SU-DHL-6 (cell line): ENCODE data around the gene RFK.

Experiments used
- H2AFZ ChIP-seq: fragments of 200-600 bp; sonication (generic); 2 replicates; pipeline ENCODE4 v1.6.1; 2014; ENCODE audit warnings: low read depth, mild to moderate bottlenecking, moderate library complexity, mixed read lengths, antibody characterized with exemption, low read length; ENCODE audit not compliant: severe bottlenecking
- H3F3A ChIP-seq: fragments of 200-600 bp; shearing (Covaris generic); 2 replicates; pipeline ENCODE4 v1.6.0; 2016; ENCODE audit warnings: antibody characterized with exemption, mild to moderate bottlenecking; ENCODE audit not compliant: insufficient read depth
- H3K27ac ChIP-seq: fragments of 200-600 bp; sonication (generic); 2 replicates; pipeline ENCODE4 v1.5.1; 2016; ENCODE audit warnings: low read depth, mild to moderate bottlenecking, low read length, moderate library complexity, mixed read lengths
- H3K27me3 ChIP-seq: fragments of 200-600 bp; sonication (generic), shearing (Covaris generic); 2 replicates; pipeline ENCODE4 v1.6.0; 2014; ENCODE audit warnings: mild to moderate bottlenecking, low read length
- H3K36me3 ChIP-seq: fragments of 200-600 bp; sonication (generic); 2 replicates; pipeline ENCODE4 v1.6.1; 2014; ENCODE audit warnings: mild to moderate bottlenecking, low read length, mixed read lengths
- H3K4me2 ChIP-seq: fragments of 300-600, 200-600 bp; shearing (Covaris generic), sonication (generic); 2 replicates; pipeline ENCODE4 v1.6.0; 2014; ENCODE audit warnings: low read length, low read depth, mild to moderate bottlenecking; ENCODE audit not compliant: poor library complexity, severe bottlenecking
- H3K4me3 ChIP-seq: fragments of 200-600 bp; sonication (generic); 2 replicates; pipeline ENCODE4 v1.5.1; 2014; ENCODE audit warnings: antibody characterized with exemption, low read length, mild to moderate bottlenecking, mixed read lengths; ENCODE audit not compliant: insufficient read depth, poor library complexity, severe bottlenecking
- H3K79me2 ChIP-seq: fragments of 200-600 bp; sonication (generic); 2 replicates; pipeline ENCODE4 v1.6.1; 2014; ENCODE audit warnings: mild to moderate bottlenecking, low read length, moderate library complexity; ENCODE audit not compliant: insufficient read depth
- H3K9ac ChIP-seq: fragments of 200-600 bp; sonication (generic); 2 replicates; pipeline ENCODE4 v1.7.0; 2014; ENCODE audit warnings: mild to moderate bottlenecking, low read length
- H3K9me2 ChIP-seq: fragments of 200-600 bp; sonication (generic); replicated peaks from 2 replicates; pipeline ENCODE4 v1.6.1; 2014; ENCODE audit warnings: low read length; ENCODE audit not compliant: insufficient read depth
- H3K9me3 ChIP-seq: fragments of 200-600 bp; sonication (generic); 2 replicates; pipeline ENCODE4 v1.6.1; 2014; ENCODE audit warnings: low read length, mixed read lengths; ENCODE audit not compliant: insufficient read depth
- H4K20me1 ChIP-seq: fragments of 200-600 bp; sonication (generic); 2 replicates; pipeline ENCODE4 v1.6.1; 2014; ENCODE audit warnings: low read depth, mild to moderate bottlenecking, antibody characterized with exemption, low read length, moderate library complexity, mixed read lengths
- EZH2phosphoT487 ChIP-seq: fragments of 200-600 bp; sonication (generic), shearing (Covaris generic); conservative IDR thresholded peaks from 2 replicates; pipeline ENCODE4 v1.6.1; 2018; ENCODE audit warnings: mild to moderate bottlenecking, antibody characterized with exemption, low read length, moderate library complexity, mixed read lengths
- TF ChIP-seq, protein P1 (sequence below): fragments of 200-600 bp; sonication (generic); IDR thresholded peaks from one replicate; pipeline ENCODE4 v1.5.1; 2017; ENCODE audit warnings: antibody characterized with exemption, mild to moderate bottlenecking, low read length, moderate library complexity; ENCODE audit not compliant: insufficient read depth, poor library complexity, severe bottlenecking

The RFK gene

DNA sequence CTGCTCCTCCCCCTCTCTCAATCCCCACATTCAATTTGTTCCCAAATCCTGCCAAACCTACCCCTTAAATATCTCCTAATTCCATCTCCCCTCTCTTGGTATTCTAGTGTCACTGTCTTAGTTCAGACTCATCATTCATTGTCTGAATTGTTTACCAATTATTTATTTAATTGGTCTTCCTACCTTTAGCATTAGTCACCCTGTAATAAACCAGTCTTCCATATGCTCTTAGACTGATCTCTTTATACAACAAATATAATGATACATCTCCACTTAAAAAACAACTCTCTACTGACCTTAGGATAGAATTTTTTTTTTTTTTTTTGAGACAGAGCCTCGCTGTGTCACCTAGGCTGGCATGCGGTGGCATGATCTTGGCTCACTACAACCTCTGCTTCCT, 51.4 kb downstream of the RFK start:
- Histone ChIP-seq H3K79me2 (no peaks in the 10 kb centered on the region), H3F3A (no peaks in the 10 kb centered on the region), H3K4me3 (no peak overlapping the region), H3K27me3 (no peaks in the 10 kb centered on the region), H3K36me3 (no peaks in the 10 kb centered on the region), H3K9me3 (no peaks in the 10 kb centered on the region), H3K27ac (no peak overlapping the region), H3K9ac (no peak overlapping the region), H3K4me2 (no peak overlapping the region), H4K20me1 (no peaks in the 10 kb centered on the region), H3K9me2 (no peaks in the 10 kb centered on the region; the same call in 1 of the 2 replicates), H2AFZ (no peak overlapping the region)
- TF ChIP-seq, protein P1, sequence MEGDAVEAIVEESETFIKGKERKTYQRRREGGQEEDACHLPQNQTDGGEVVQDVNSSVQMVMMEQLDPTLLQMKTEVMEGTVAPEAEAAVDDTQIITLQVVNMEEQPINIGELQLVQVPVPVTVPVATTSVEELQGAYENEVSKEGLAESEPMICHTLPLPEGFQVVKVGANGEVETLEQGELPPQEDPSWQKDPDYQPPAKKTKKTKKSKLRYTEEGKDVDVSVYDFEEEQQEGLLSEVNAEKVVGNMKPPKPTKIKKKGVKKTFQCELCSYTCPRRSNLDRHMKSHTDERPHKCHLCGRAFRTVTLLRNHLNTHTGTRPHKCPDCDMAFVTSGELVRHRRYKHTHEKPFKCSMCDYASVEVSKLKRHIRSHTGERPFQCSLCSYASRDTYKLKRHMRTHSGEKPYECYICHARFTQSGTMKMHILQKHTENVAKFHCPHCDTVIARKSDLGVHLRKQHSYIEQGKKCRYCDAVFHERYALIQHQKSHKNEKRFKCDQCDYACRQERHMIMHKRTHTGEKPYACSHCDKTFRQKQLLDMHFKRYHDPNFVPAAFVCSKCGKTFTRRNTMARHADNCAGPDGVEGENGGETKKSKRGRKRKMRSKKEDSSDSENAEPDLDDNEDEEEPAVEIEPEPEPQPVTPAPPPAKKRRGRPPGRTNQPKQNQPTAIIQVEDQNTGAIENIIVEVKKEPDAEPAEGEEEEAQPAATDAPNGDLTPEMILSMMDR: no peak
- TF ChIP-seq EZH2phosphoT487: no peak

DNA sequence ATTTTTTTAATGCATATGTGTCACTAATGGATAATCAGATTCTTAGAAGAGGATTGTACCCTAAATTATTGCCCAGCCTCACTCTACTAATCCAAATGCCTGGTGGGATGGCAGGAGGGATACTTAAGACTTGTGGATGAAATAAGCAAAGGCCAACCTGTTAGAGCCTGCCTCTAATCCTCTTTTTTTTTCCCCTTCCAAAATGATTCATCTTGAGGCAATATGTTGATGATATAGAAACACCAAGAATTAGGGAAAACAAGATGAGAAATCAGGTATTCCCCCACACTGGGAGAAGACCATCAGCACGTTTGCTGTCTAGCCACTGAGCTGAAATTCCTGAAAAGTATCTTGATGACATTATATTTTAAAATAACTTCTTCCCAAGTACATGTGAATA, 52.0 kb downstream of the RFK start:
- Histone ChIP-seq H3K79me2 (no peaks in the 10 kb centered on the region), H3K36me3 (no peaks in the 10 kb centered on the region), H3F3A (no peaks in the 10 kb centered on the region), H4K20me1 (no peaks in the 10 kb centered on the region), H3K9ac (no peak overlapping the region), H3K4me2 (no peak overlapping the region), H3K27me3 (no peaks in the 10 kb centered on the region), H3K27ac (no peak overlapping the region), H3K9me2 (no peaks in the 10 kb centered on the region; the same call in 1 of the 2 replicates), H3K4me3 (no peak overlapping the region), H3K9me3 (no peaks in the 10 kb centered on the region), H2AFZ (no peak overlapping the region)
- TF ChIP-seq, protein P1: no peak
- no peak for TF ChIP-seq EZH2phosphoT487

GRCh38 chr9:76341616-76342015, 52.6 kb downstream of the RFK start:
- H3K9ac ChIP-seq: no peak overlapping the region
- TF ChIP-seq, protein P1: no peak
- TF ChIP-seq EZH2phosphoT487: no peak

More at GRCh38 chr9:76341616-76342015, 52.6 kb downstream of the RFK start:
- Histone ChIP-seq H3F3A (no peaks in the 10 kb centered on the region), H3K27me3 (no peaks in the 10 kb centered on the region), H3K79me2 (no peaks in the 10 kb centered on the region), H3K9me2 (no peaks in the 10 kb centered on the region; the same call in 1 of the 2 replicates), H2AFZ (no peak overlapping the region), H4K20me1 (no peaks in the 10 kb centered on the region), H3K4me3 (no peak overlapping the region), H3K27ac (no peak overlapping the region), H3K36me3 (no peaks in the 10 kb centered on the region), H3K4me2 (no peak overlapping the region), H3K9me3 (no peaks in the 10 kb centered on the region)
